Stimulated activated CD4-positive, alpha-beta T cell treated with anti-CD3 and anti-CD28 coated beads, Interleukin-1b, Interleukin-23, amount 100 ng/mL, for 1 hour (primary cell): ENCODE results near the gene IER5L.

Experiments used
- DNase-seq, 2 donors: peaks; one replicate each; pipeline ENCODE4 v3.0.0-alpha.2; 2020; ENCODE audit warnings: low read depth in 2 of 2

IER5L gene

GRCh38 chr9:129162497-129163197, 15.4 kb downstream of the IER5L start:
- no peak for DNase-seq

GRCh38 chr9:129161534-129161837, 16.6 kb downstream of the IER5L start:
- no peak for DNase-seq

GRCh38 chr9:129160712-129161533, 17.1 kb downstream of the IER5L start:
- DNase-seq, result no peak

GRCh38 chr9:129156163-129156562, 21.9 kb downstream of the IER5L start:
- DNase-seq, result no peak

- DNase-seq, result no peak
These were observed 23.1 kb downstream of the IER5L start for GRCh38 chr9:129154866-129155477.

- no peak for DNase-seq
These were observed 26.6 kb downstream of the IER5L start for GRCh38 chr9:129151469-129151868.

GRCh38 chr9:129150672-129151211, 27.3 kb downstream of the IER5L start:
- DNase-seq, result no peak

- no peak for DNase-seq
These were observed 27.9 kb downstream of the IER5L start for GRCh38 chr9:129150122-129150521.

- no peak for DNase-seq
These were observed 28.6 kb downstream of the IER5L start for GRCh38 chr9:129149442-129149841.

GRCh38 chr9:129148463-129149204, 29.4 kb downstream of the IER5L start:
- no peak for DNase-seq

- no peak for DNase-seq
These were observed 31.6 kb downstream of the IER5L start for GRCh38 chr9:129146441-129146941.

GRCh38 chr9:129145841-129146292, 32.2 kb downstream of the IER5L start:
- DNase-seq, result no peak

GRCh38 chr9:129145316-129145715, 32.7 kb downstream of the IER5L start:
- DNase-seq, result no peak

GRCh38 chr9:129143031-129143927, 34.8 kb downstream of the IER5L start:
- DNase-seq, result peak; percentile 46 to 63

- no peak for DNase-seq
These were observed 35.7 kb downstream of the IER5L start for GRCh38 chr9:129142138-129142935.

- no peak for DNase-seq
These were observed 36.7 kb downstream of the IER5L start for GRCh38 chr9:129141066-129142041.

- no peak for DNase-seq
These were observed 37.5 kb downstream of the IER5L start for GRCh38 chr9:129140397-129141065.

GRCh38 chr9:129139993-129140396, 38.1 kb downstream of the IER5L start:
- peak; percentile 41 to 63 for DNase-seq
